BJ (cell line): ENCODE measurements around the gene FECH. TPM values are rescaled to one million over a fixed set of nuclear protein-coding genes. Genes with fewer than 3 reads are reported as not detected.
"Not testable (repeated sequence)": the region's sequence is repeated elsewhere in the genome, so short reads cannot be mapped to it uniquely, and the experiment has no call there.

Experiments
- CTCF ChIA-PET: fragments of 350-600 bp; formaldehyde crosslinking; extraction: SDS; loops from one replicate; lab custom pipeline; 2021; ENCODE audit warnings: antibody characterized with exemption, inconsistent platforms; lab: Yijun Ruan, JAX
- POLR2A ChIA-PET: fragments of 300-600 bp; sonication (Branson Sonifier 250); formaldehyde crosslinking; extraction: SDS; loops from one replicate; lab custom pipeline; 2021; ENCODE audit warnings: antibody characterized with exemption; lab: Charles Lee
- DNase-seq: peaks from one replicate; pipeline ENCODE4 v3.0.0-alpha.2; 2011; ENCODE audit warnings: low read depth
- H3K27me3 ChIP-seq: 2 replicates; pipeline ENCODE4 v1.6.0; 2011; ENCODE audit warnings: low read length; ENCODE audit not compliant: control insufficient read depth, insufficient read depth
- H3K36me3 ChIP-seq: 2 replicates; pipeline ENCODE4 v1.5.1; 2011; ENCODE audit warnings: low read length; ENCODE audit not compliant: control insufficient read depth, insufficient read depth
- H3K4me3 ChIP-seq: 2 replicates; pipeline ENCODE4 v1.5.1; 2011; ENCODE audit warnings: low read depth, mild to moderate bottlenecking, control low read depth, low read length
- polyA plus RNA-seq: library from polyadenylated mRNA; depleted of rRNA; stranded (reverse); fragments of >200 nt; gene quantifications from 2 replicates; pipeline ENCODE4 v1.2.3, GENCODE V29; 2011
- TF ChIP-seq, protein P1 (sequence below): IDR thresholded peaks from 2 replicates; pipeline ENCODE4 v1.5.1; 2011; ENCODE audit warnings: low read depth, mild to moderate bottlenecking, control low read depth, inconsistent platforms, low read length, moderate library complexity; ENCODE audit not compliant: insufficient read depth

Gene FECH
- polyA plus RNA-seq, 1 experiment = 63.4 TPM

GRCh38 chr18:57619876-57620275, 33.4 kb upstream of the FECH start:
- Histone ChIP-seq H3K27me3 (no peaks in the 10 kb centered on the region), H3K4me3 (no peak overlapping the region), H3K36me3 (peaks cover 5% of the 10 kb centered on the region; the same call in 1 of the 2 replicates)
- TF ChIP-seq, protein P1, sequence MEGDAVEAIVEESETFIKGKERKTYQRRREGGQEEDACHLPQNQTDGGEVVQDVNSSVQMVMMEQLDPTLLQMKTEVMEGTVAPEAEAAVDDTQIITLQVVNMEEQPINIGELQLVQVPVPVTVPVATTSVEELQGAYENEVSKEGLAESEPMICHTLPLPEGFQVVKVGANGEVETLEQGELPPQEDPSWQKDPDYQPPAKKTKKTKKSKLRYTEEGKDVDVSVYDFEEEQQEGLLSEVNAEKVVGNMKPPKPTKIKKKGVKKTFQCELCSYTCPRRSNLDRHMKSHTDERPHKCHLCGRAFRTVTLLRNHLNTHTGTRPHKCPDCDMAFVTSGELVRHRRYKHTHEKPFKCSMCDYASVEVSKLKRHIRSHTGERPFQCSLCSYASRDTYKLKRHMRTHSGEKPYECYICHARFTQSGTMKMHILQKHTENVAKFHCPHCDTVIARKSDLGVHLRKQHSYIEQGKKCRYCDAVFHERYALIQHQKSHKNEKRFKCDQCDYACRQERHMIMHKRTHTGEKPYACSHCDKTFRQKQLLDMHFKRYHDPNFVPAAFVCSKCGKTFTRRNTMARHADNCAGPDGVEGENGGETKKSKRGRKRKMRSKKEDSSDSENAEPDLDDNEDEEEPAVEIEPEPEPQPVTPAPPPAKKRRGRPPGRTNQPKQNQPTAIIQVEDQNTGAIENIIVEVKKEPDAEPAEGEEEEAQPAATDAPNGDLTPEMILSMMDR = no peak
- no peak for DNase-seq
- ChIA-PET CTCF (interaction anchor here (0.9 kb wide), 1 partner anchor 10 kb away, joined by 3 read pairs; no protein-coding TSS in a partner anchor), POLR2A (no interaction called here)

GRCh38 chr18:57618910-57619309, 32.4 kb upstream of the FECH start:
- Histone ChIP-seq H3K27me3 (no peaks in the 10 kb centered on the region), H3K36me3 (peaks cover 5% of the 10 kb centered on the region; the same call in 1 of the 2 replicates), H3K4me3 (no peak overlapping the region)
- ChIA-PET CTCF (no interaction called here), POLR2A (no interaction called here)
- no peak for DNase-seq
- TF ChIP-seq, protein P1 = no peak

DNA sequence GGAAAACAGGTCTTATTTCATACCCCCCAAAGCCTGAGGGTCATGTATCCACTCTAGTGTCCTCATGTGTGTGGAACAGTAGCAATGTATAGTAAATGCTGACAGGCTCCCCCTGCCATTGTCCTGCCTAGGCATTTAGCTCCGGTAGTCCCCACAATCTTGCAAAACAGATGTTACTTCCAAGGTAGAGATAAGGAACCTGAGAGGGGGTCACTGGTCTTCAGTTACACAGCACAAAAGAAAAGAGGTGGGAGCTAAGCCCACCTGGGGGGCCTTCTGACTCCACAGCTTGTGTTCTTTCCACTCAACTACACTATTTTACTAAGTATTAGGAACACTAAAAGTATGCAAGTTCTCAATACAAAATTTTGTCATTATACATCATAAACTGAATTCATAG, 17.4 kb upstream of the FECH start:
- TF ChIP-seq, protein P1 = no peak
- H3K4me3 ChIP-seq = no peak overlapping the region
- DNase-seq = no peak
- CTCF ChIA-PET = interaction anchor here (0.7 kb wide), 1 partner anchor 10 kb away, joined by 3 read pairs; no protein-coding TSS in a partner anchor
- POLR2A ChIA-PET = no interaction called here
- H3K27me3 ChIP-seq = no peaks in the 10 kb centered on the region
- H3K36me3 ChIP-seq = peaks cover 17% of the 10 kb centered on the region

- CTCF ChIA-PET = no interaction called here
- POLR2A ChIA-PET = no interaction called here
- Histone ChIP-seq H3K4me3 (no peak overlapping the region), H3K27me3 (no peaks in the 10 kb centered on the region), H3K36me3 (peaks cover 6% of the 10 kb centered on the region)
- no peak for DNase-seq
- TF ChIP-seq, protein P1 = no peak
These were observed 8.8 kb upstream of the FECH start for GRCh38 chr18:57595347-57595746.

GRCh38 chr18:57592716-57593115, 6.2 kb upstream of the FECH start:
- H3K36me3 ChIP-seq, H3K27me3 ChIP-seq, CTCF ChIA-PET, DNase-seq, H3K4me3 ChIP-seq, POLR2A ChIA-PET: not testable (repeated sequence)

- TF ChIP-seq, protein P1 = no peak
- no peak for DNase-seq
- ChIA-PET CTCF (interaction anchor here (1.4 kb wide), 1 partner anchor 8 kb away, joined by 3 read pairs; no protein-coding TSS in a partner anchor), POLR2A (no interaction called here)
- H3K27me3 ChIP-seq = no peaks in the 10 kb centered on the region
- H3K36me3 ChIP-seq = 0 out of 2 replicates have a peak, but pooled peaks cover 2% of the 10 kb centered on the region
- H3K4me3 ChIP-seq = no peak overlapping the region
These were observed 2.7 kb upstream of the FECH start for GRCh38 chr18:57589161-57589560.
